ENCODE results near the gene SKOR1. TPM values are rescaled to one million over a fixed set of nuclear protein-coding genes. Genes with fewer than 3 reads are reported as not detected.

Gene SKOR1
- total and polyA plus RNA-seq, 2 experiments from 2014 or later: 0.23 to 0.52 TPM

- Histone ChIP-seq H3K27ac (no peak overlapping the region), H3K4me2 (peak overlapping the region; percentile 68), H2AFZ (no peak overlapping the region), H3K9me3 (ENCODE audit: low read depth) (no peaks in the 10 kb centered on the region), H3K4me3 (no peak overlapping the region), H3K79me2 (no peaks in the 10 kb centered on the region), H4K20me1 (ENCODE audit: insufficient read depth, poor library complexity, severe bottlenecking) (no peaks in the 10 kb centered on the region), H3K4me1 (ENCODE audit: insufficient read depth) (peaks cover 26% of the 10 kb centered on the region), H3K36me3 (replicated peaks; ENCODE audit: insufficient read depth, low read depth) (no peaks in the 10 kb centered on the region), H3K9me2 (replicated peaks; ENCODE audit: insufficient read depth) (no peaks in the 10 kb centered on the region), H3K27me3 (peaks cover 93% of the 10 kb centered on the region)
- TF ChIP-seq EZH2 (IDR thresholded peaks at IDR 0.05; ENCODE audit: borderline replicate concordance): peak; percentile 91
- no peak for TF ChIP-seq CTCF (IDR thresholded peaks at IDR 0.05; ENCODE audit: poor library complexity)
- peak; percentile 59 for TF ChIP-seq EZH2phosphoT487 (IDR thresholded peaks at IDR 0.05; ENCODE audit: low read depth, severe bottlenecking, unreplicated experiment)
- WGBS (ENCODE audit: low lambda C conversion rate, missing lambda C conversion rate): 8% methylated on average over 36 of the region's 94 CpGs
- DNase-seq (ENCODE audit: low spot score): no peak
These were observed 1.8 kb upstream of the SKOR1 start for GRCh38 chr15:67823314-67824196.

DNA sequence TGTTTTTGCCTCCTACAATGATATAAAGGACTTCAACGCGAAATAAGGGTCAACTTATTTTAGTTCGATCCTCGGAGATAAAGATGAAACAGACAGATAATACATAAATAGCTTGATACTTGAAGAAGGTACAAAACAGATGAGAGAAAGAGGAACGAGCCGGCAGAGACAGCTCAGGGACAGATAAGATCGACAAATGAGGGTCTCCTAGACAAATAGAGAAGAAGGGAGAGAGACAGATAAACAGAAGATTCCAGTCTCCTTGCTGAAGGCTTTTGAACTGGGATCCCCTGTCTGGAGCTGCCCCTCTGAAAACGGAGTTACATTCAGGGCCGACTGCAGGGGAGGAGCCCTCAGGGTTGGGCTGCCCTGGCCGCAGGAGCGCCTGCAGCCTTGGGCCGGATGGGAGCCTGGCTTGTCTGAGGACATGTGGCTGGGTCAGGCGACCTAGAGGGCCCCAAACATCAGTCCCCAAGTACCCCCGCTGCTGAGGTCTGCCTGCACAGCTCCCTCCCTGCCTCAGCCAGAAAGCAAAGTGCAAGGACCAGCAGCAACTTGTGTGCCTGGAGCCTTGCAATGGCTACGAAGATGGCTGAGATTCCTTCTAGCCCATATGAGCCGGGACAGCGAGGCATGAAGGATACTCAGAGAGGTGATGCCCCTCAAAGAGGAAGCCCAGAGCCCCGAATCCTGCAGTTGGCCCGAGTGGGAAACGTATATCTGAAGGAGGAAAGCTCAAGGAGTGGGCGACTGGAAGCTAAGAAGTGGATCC, 926 bp upstream of the SKOR1 start:
- H3K36me3 ChIP-seq (replicated peaks; ENCODE audit: insufficient read depth, low read depth): no peaks in the 10 kb centered on the region
- no peak overlapping the region for H3K4me3 ChIP-seq
- no peaks in the 10 kb centered on the region for H4K20me1 ChIP-seq (ENCODE audit: insufficient read depth, poor library complexity, severe bottlenecking)
- no peaks in the 10 kb centered on the region for H3K79me2 ChIP-seq
- no peaks in the 10 kb centered on the region for H3K9me2 ChIP-seq (replicated peaks; ENCODE audit: insufficient read depth)
- H3K4me1 ChIP-seq (ENCODE audit: insufficient read depth): peaks cover 35% of the 10 kb centered on the region
- TF ChIP-seq EZH2phosphoT487 (IDR thresholded peaks at IDR 0.05; ENCODE audit: low read depth, severe bottlenecking, unreplicated experiment) (peak; percentile 23), EZH2 (IDR thresholded peaks at IDR 0.05; ENCODE audit: borderline replicate concordance) (peak; percentile 28), CTCF (IDR thresholded peaks at IDR 0.05; ENCODE audit: poor library complexity) (no peak)
- no peak for DNase-seq (ENCODE audit: low spot score)
- H3K9me3 ChIP-seq (ENCODE audit: low read depth): no peaks in the 10 kb centered on the region
- peak overlapping the region; percentile 83 for H3K4me2 ChIP-seq
- H3K27me3 ChIP-seq: peaks cover 95% of the 10 kb centered on the region
- H2AFZ ChIP-seq: no peak overlapping the region
- no peak overlapping the region for H3K27ac ChIP-seq
- 19% methylated on average over 21 of the region's 21 CpGs for WGBS (ENCODE audit: low lambda C conversion rate, missing lambda C conversion rate)

DNA sequence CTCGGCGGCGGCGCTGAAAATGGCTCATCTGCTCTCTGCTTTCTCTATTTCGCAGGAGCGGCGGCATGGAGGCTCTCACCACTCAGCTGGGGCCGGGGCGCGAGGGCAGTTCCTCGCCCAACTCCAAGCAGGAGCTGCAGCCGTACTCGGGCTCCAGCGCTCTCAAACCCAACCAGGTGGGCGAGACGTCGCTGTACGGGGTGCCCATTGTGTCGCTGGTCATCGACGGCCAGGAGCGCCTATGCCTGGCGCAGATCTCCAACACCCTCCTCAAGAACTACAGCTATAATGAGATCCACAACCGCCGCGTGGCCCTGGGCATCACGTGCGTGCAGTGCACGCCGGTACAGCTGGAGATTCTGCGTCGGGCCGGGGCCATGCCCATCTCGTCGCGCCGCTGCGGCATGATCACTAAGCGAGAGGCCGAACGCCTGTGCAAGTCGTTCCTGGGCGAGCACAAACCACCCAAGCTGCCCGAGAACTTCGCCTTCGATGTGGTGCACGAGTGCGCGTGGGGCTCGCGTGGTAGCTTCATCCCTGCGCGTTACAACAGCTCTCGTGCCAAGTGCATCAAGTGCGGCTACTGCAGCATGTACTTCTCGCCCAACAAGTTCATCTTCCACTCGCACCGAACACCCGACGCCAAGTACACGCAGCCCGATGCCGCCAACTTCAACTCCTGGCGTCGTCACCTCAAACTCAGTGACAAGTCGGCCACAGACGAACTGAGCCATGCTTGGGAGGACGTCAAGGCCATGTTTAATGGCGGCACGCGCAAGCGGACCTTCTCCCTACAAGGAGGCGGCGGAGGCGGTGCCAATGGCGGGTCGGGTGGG, 790 bp downstream of the SKOR1 start:
- Histone ChIP-seq H3K36me3 (replicated peaks; ENCODE audit: insufficient read depth, low read depth) (no peaks in the 10 kb centered on the region), H3K79me2 (no peaks in the 10 kb centered on the region), H3K4me1 (ENCODE audit: insufficient read depth) (peaks cover 39% of the 10 kb centered on the region), H3K9me2 (replicated peaks; ENCODE audit: insufficient read depth) (no peaks in the 10 kb centered on the region), H3K4me3 (no peak overlapping the region), H3K4me2 (peak overlapping the region; percentile 83), H2AFZ (no peak overlapping the region), H3K27me3 (peaks cover 95% of the 10 kb centered on the region), H3K27ac (no peak overlapping the region), H4K20me1 (ENCODE audit: insufficient read depth, poor library complexity, severe bottlenecking) (no peaks in the 10 kb centered on the region), H3K9me3 (ENCODE audit: low read depth) (no peaks in the 10 kb centered on the region)
- 12% methylated on average over 71 of the region's 77 CpGs for WGBS (ENCODE audit: low lambda C conversion rate, missing lambda C conversion rate)
- TF ChIP-seq EZH2phosphoT487 (IDR thresholded peaks at IDR 0.05; ENCODE audit: low read depth, severe bottlenecking, unreplicated experiment) (peak; percentile 93), EZH2 (IDR thresholded peaks at IDR 0.05; ENCODE audit: borderline replicate concordance) (peak; percentile 92), CTCF (IDR thresholded peaks at IDR 0.05; ENCODE audit: poor library complexity) (no peak)
- no peak for DNase-seq (ENCODE audit: low spot score)
